HepG2 (cell line): ENCODE data around the gene APRT. TPM values are rescaled to one million over a fixed set of nuclear protein-coding genes. Genes with fewer than 3 reads are reported as not detected.

Experiments
- ATAC-seq: fragments of 200-7000 bp; cut with Tn5 transposase; 3 replicates; pipeline ENCODE4 v1.9.1; 2020; ENCODE audit warnings: mild to moderate bottlenecking, moderate library complexity
- BruUV-seq: library from RNA; stranded (reverse); fragments of 400-500 nt; replicated peaks from 2 replicates; lab custom pipeline; 2021; lab: Mats Ljungman, UMichigan
- CTCF ChIA-PET: fragments of 300-600 bp; formaldehyde crosslinking; extraction: SDS; loops from one replicate; lab custom pipeline; 2021; ENCODE audit warnings: low total read pairs, inconsistent platforms, low intra/inter-chr PET ratio; lab: Yijun Ruan, JAX
- POLR2A ChIA-PET: fragments of 350-600 bp; sonication (Branson Sonifier 250); formaldehyde crosslinking; loops from one replicate; lab custom pipeline; 2020; ENCODE audit warnings: antibody characterized with exemption, inconsistent platforms; lab: Yijun Ruan, JAX
- DNase-seq: peaks from one replicate; pipeline ENCODE4 v3.0.0-alpha.2; 2015; ENCODE audit warnings: low spot score
- FAIRE-seq: peaks from 3 replicates; lab custom pipeline; 2011; peaks lifted over from hg19 to GRCh38; lab: Jason Lieb, UNC
- H2AFZ ChIP-seq: one replicate; pipeline ENCODE4 v1.6.1; 2011; ENCODE audit warnings: low read length, inconsistent platforms
- H3K27ac ChIP-seq: fragments of 300-600 bp; 3 replicates; pipeline ENCODE4 v1.8.0; 2011; ENCODE audit warnings: mixed run types, mild to moderate bottlenecking, mixed read lengths, low read length, inconsistent platforms; ENCODE audit not compliant: insufficient read depth; ENCODE audit errors: extremely low read length
- H3K27me3 ChIP-seq, 2 experiments: fragments of 200-600 bp in 1 of 2; 2 replicates in 1 of 2; 3 replicates in 1 of 2; pipeline versions ENCODE4 v1.6.0 to v1.8.0; 2011; ENCODE audit warnings: low read length in 2 of 2, mild to moderate bottlenecking in 2 of 2, moderate library complexity in 2 of 2, inconsistent platforms in 1 of 2; ENCODE audit not compliant: insufficient read depth in 2 of 2, control insufficient read depth in 1 of 2
- H3K36me3 ChIP-seq, 2 experiments: fragments of 200-600 bp in 1 of 2; replicated peaks in 1 of 2; 2 replicates in 1 of 2; 3 replicates in 1 of 2; pipeline versions ENCODE4 v1.5.1 to v1.8.0; 2011; ENCODE audit warnings: low read length in 2 of 2, inconsistent platforms in 1 of 2; ENCODE audit not compliant: insufficient read depth in 2 of 2, control insufficient read depth in 1 of 2
- H3K4me1 ChIP-seq: 2 replicates; pipeline ENCODE4 v1.5.1; 2012; ENCODE audit warnings: low read length, inconsistent platforms; ENCODE audit not compliant: insufficient read depth
- H3K4me2 ChIP-seq: 2 replicates; pipeline ENCODE4 v1.6.0; 2011; ENCODE audit warnings: low read depth, low read length, inconsistent platforms
- H3K4me3 ChIP-seq, 3 experiments: fragments of 200-600 bp in 1 of 3; sonication (generic), shearing (Covaris generic) in 1 of 3; replicated peaks in 1 of 3; 2 replicates each; pipeline ENCODE4 v1.5.1; 2011 to 2016; ENCODE audit warnings: low read length in 3 of 3, inconsistent platforms in 2 of 3, low read depth in 2 of 3, mild to moderate bottlenecking in 2 of 3, control low read depth in 1 of 3, mixed read lengths in 1 of 3; ENCODE audit not compliant: insufficient read depth in 1 of 3
- H3K79me2 ChIP-seq: one replicate; pipeline ENCODE4 v1.6.1; 2011; ENCODE audit warnings: low read length, inconsistent platforms; ENCODE audit not compliant: insufficient read depth
- H3K9ac ChIP-seq: 2 replicates; pipeline ENCODE4 v1.6.0; 2011; ENCODE audit warnings: mild to moderate bottlenecking, low read depth, low read length, inconsistent platforms; ENCODE audit not compliant: insufficient read depth
- H3K9me3 ChIP-seq: 2 replicates; pipeline ENCODE4 v1.5.1; 2012; ENCODE audit warnings: mild to moderate bottlenecking, low read length
- H4K20me1 ChIP-seq: 2 replicates; pipeline ENCODE4 v1.6.0; 2011; ENCODE audit warnings: inconsistent platforms, mild to moderate bottlenecking, low read length, moderate library complexity; ENCODE audit not compliant: insufficient read depth
- MTF1 ChIP-seq: sonication (generic); formaldehyde crosslinking; IDR thresholded peaks from 2 replicates; pipeline ENCODE4 v1.5.0; 2020; ENCODE audit warnings: missing genetic modification reagents
- NFKB2 ChIP-seq: sonication (generic); formaldehyde crosslinking; IDR thresholded peaks from 2 replicates; pipeline ENCODE4 v1.4.0; 2020; ENCODE audit warnings: missing genetic modification reagents, borderline replicate concordance
- RARA ChIP-seq: IDR thresholded peaks from 2 replicates; pipeline ENCODE4 v1.6.1; 2016; ENCODE audit warnings: missing genetic modification reagents, missing compliant biosample characterization
- REL ChIP-seq: sonication (generic); formaldehyde crosslinking; conservative IDR thresholded peaks from 2 replicates; pipeline ENCODE4 v1.8.0; 2022; ENCODE audit warnings: mild to moderate bottlenecking, missing genetic modification reagents, moderate library complexity
- SMARCC2 ChIP-seq: fragments of 450-650 bp; IDR thresholded peaks from 2 replicates; pipeline ENCODE4 v1.6.1; 2017; ENCODE audit warnings: antibody characterized with exemption, mild to moderate bottlenecking
- ZFAT ChIP-seq: sonication (generic); formaldehyde crosslinking; conservative IDR thresholded peaks from 2 replicates; pipeline ENCODE4 v1.8.1; 2023; ENCODE audit warnings: missing genetic modification reagents, inconsistent platforms
- ZNF138 ChIP-seq: sonication (generic); formaldehyde crosslinking; IDR thresholded peaks from 2 replicates; pipeline ENCODE4 v1.5.0; 2020; ENCODE audit warnings: mild to moderate bottlenecking, low read depth, missing genetic modification reagents
- ZNF251 ChIP-seq: sonication (generic); formaldehyde crosslinking; IDR thresholded peaks from 2 replicates; pipeline ENCODE4 v1.9.0; 2021; ENCODE audit warnings: mild to moderate bottlenecking, missing genetic modification reagents
- ZNF333 ChIP-seq: sonication (generic); formaldehyde crosslinking; IDR thresholded peaks from 2 replicates; pipeline ENCODE4 v1.4.0; 2020; ENCODE audit warnings: mild to moderate bottlenecking, missing genetic modification reagents, borderline replicate concordance
- ZNF337 ChIP-seq: sonication (generic); formaldehyde crosslinking; IDR thresholded peaks from 2 replicates; pipeline ENCODE4 v1.5.1; 2020; ENCODE audit warnings: missing genetic modification reagents, low read depth, mild to moderate bottlenecking, borderline replicate concordance
- ZNF383 ChIP-seq: sonication (generic); formaldehyde crosslinking; IDR thresholded peaks from 2 replicates; pipeline ENCODE4 v1.4.0; 2020; ENCODE audit warnings: missing genetic modification reagents, mild to moderate bottlenecking, borderline replicate concordance
- ZNF460 ChIP-seq: sonication (generic); formaldehyde crosslinking; IDR thresholded peaks from 2 replicates; pipeline ENCODE4 v1.5.1; 2020; ENCODE audit warnings: missing genetic modification reagents, mild to moderate bottlenecking, borderline replicate concordance
- ZNF556 ChIP-seq: sonication (generic); formaldehyde crosslinking; IDR thresholded peaks from 2 replicates; pipeline ENCODE4 v1.4.0; 2020; ENCODE audit warnings: mild to moderate bottlenecking, missing genetic modification reagents, borderline replicate concordance
- ZNF569 ChIP-seq: sonication (generic); formaldehyde crosslinking; IDR thresholded peaks from 2 replicates; pipeline ENCODE4 v1.5.0; 2020; ENCODE audit warnings: mild to moderate bottlenecking, missing genetic modification reagents, moderate library complexity, borderline replicate concordance
- ZNF841 ChIP-seq: sonication (generic); formaldehyde crosslinking; IDR thresholded peaks from 2 replicates; pipeline ENCODE4 v1.8.1; 2023; ENCODE audit warnings: missing genetic modification reagents, borderline replicate concordance
- WGBS: methylation state at CpG from one replicate; pipeline ENCODE4 v1.1.6; 2017; ENCODE audit warnings: low lambda C conversion rate; 5-methylcytosine and 5-hydroxymethylcytosine counted together
- in situ Hi-C: cut with HindIII; loops from 2 replicates; pipeline ENCODE4 v1.10.0; 2017; ENCODE audit warnings: low pct_unique_long_range_greater_than_20kb; ENCODE audit not compliant: extremely low pct_ligation_motif_present
- intact Hi-C: fragments of 100-400 bp; cut with micrococcal nuclease; formaldehyde crosslinking; loops from one replicate; pipeline ENCODE4 v1.10.0; 2022; ENCODE audit not compliant: unreplicated experiment
- polyA plus RNA-seq, 8 experiments: library from polyadenylated mRNA; depleted of rRNA in 3 of 8; stranded (reverse) in 7 of 8; unstranded in 1 of 8; fragments of >200 nt; fragmentation: Illumina TruSeq in 4 of 8; extraction: Trizol in 4 of 8; gene quantifications; 2 replicates each; pipeline versions ENCODE4 v1.2.1 to v1.2.3, GENCODE V29; 2011 to 2016; ENCODE audit warnings: low read depth in 4 of 8, missing spikeins in 1 of 8, mixed read lengths in 1 of 8; ENCODE audit not compliant: insufficient read depth in 1 of 8
- total RNA-seq, 5 experiments: library from RNA; depleted of rRNA; stranded (reverse); fragments of >200 nt; fragmentation: Illumina TruSeq; extraction: Trizol; gene quantifications; 2 replicates each; pipeline ENCODE4 v1.2.3, GENCODE V29; 2016; ENCODE audit warnings: low read depth in 1 of 5
- TF ChIP-seq, protein P1 (sequence below): sonication (generic); formaldehyde crosslinking; IDR thresholded peaks from 2 replicates; pipeline ENCODE4 v1.8.1; 2023; ENCODE audit warnings: mild to moderate bottlenecking, inconsistent platforms, moderate library complexity, missing genetic modification reagents, borderline replicate concordance
- TF ChIP-seq, protein P2 (sequence below): sonication (generic); formaldehyde crosslinking; IDR thresholded peaks from 2 replicates; pipeline ENCODE4 v1.5.0; 2020; ENCODE audit warnings: mild to moderate bottlenecking, missing genetic modification reagents
- TF ChIP-seq, protein P3 (sequence below): sonication (generic); formaldehyde crosslinking; IDR thresholded peaks from 2 replicates; pipeline ENCODE4 v1.4.0; 2020; ENCODE audit warnings: missing genetic modification reagents, borderline replicate concordance

The APRT gene
- total and polyA plus RNA-seq, 2 of the 13 experiments (the other 11 are each of a cell fraction or from before 2014, with no cell fraction given) = 155 to 242 TPM

DNA sequence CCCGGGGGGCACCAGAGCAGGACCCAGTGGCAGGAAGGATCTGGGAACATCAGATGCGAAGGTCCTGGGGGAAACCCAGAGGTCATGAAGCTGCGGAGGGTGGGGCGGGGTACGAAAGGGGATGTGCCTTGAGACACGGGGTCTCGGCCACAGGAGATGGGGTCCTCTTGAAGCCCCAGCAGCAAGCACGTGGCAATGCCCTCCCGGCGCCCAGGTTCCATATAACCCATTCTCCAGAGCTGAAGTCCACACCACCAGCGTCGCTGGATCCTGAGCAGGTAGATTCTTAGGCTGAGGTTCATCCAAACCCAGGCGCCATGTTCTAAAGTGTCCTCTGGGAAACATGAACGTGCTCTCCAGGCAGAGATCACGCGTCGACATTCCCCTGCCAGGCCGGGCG lies 47.6 kb downstream of the APRT start:
- H3K27me3 ChIP-seq = no peaks in the 10 kb centered on the region
- no peak overlapping the region for H2AFZ ChIP-seq
- intact Hi-C loops (no loop called here), in situ Hi-C loops (no loop called here)
- H3K9me3 ChIP-seq = no peaks in the 10 kb centered on the region
- no peak for FAIRE-seq
- H3K36me3 ChIP-seq = no peaks in the 10 kb centered on the region; a peak in 2 of 5 replicates
- H3K9ac ChIP-seq = no peak overlapping the region
- ChIA-PET POLR2A (interaction anchor here (0.6 to 1.6 kb wide), 12 partner anchors 10 to 453 kb away, joined by 3 to 11 read pairs (median 4); partner anchors contain the start of genes APRT, PIEZO1 and ZNF778), CTCF (interaction anchor here (2.1 kb wide), 1 partner anchor 21 kb away, joined by 10 read pairs; the partner anchor contains the start of gene PIEZO1)
- no peak for ATAC-seq
- 0 out of 6 replicates have a peak overlapping the region, but pooled peaks of 1 of the 3 experiments have one; percentile 24 for H3K4me3 ChIP-seq
- H4K20me1 ChIP-seq = peaks cover 27% of the 10 kb centered on the region; the same call in 1 of the 2 replicates
- H3K79me2 ChIP-seq = peaks cover 12% of the 10 kb centered on the region
- no peak for DNase-seq
- 94% methylated on average over 19 of the region's 19 CpGs for WGBS
- H3K4me2 ChIP-seq = peak overlapping the region; percentile 37
- peaks cover 63% of the 10 kb centered on the region for H3K4me1 ChIP-seq
- H3K27ac ChIP-seq = peak overlapping the region; percentile 33
- BruUV-seq = no TSS peak
- no peak for TF ChIP-seq ZNF138 (CRISPR knock-in tag)
- TF ChIP-seq, protein P1, sequence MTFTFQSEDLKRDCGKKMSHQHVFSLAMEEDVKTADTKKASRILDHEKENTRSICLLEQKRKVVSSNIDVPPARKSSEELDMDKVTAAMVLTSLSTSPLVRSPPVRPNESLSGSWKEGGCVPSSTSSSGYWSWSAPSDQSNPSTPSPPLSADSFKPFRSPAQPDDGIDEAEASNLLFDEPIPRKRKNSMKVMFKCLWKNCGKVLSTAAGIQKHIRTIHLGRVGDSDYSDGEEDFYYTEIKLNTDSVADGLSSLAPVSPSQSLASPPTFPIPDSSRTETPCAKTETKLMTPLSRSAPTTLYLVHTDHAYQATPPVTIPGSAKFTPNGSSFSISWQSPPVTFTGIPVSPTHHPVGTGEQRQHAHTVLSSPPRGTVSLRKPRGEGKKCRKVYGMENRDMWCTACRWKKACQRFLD = no peak; the same call in 1 of the 2 replicates
- TF ChIP-seq ZNF333 (CRISPR knock-in tag) = peak; percentile 82
- no peak for TF ChIP-seq SMARCC2
- no peak for TF ChIP-seq ZNF841
- no peak for TF ChIP-seq ZNF337 (CRISPR knock-in tag)
- 0 out of 2 replicates have a peak, but pooled peaks have one; percentile 52 for TF ChIP-seq ZNF383
- TF ChIP-seq ZNF569 = 0 out of 2 replicates have a peak, but pooled peaks have one; percentile 21
- TF ChIP-seq, protein P2, sequence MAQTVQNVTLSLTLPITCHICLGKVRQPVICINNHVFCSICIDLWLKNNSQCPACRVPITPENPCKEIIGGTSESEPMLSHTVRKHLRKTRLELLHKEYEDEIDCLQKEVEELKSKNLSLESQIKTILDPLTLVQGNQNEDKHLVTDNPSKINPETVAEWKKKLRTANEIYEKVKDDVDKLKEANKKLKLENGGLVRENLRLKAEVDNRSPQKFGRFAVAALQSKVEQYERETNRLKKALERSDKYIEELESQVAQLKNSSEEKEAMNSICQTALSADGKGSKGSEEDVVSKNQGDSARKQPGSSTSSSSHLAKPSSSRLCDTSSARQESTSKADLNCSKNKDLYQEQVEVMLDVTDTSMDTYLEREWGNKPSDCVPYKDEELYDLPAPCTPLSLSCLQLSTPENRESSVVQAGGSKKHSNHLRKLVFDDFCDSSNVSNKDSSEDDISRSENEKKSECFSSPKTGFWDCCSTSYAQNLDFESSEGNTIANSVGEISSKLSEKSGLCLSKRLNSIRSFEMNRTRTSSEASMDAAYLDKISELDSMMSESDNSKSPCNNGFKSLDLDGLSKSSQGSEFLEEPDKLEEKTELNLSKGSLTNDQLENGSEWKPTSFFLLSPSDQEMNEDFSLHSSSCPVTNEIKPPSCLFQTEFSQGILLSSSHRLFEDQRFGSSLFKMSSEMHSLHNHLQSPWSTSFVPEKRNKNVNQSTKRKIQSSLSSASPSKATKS (CRISPR knock-in tag) = no peak
- no peak for TF ChIP-seq REL (CRISPR knock-in tag)
- TF ChIP-seq ZFAT (CRISPR knock-in tag) = no peak
- TF ChIP-seq RARA (CRISPR knock-in tag) = no peak
- no peak for TF ChIP-seq ZNF460 (CRISPR knock-in tag)
- no peak for TF ChIP-seq ZNF556 (CRISPR knock-in tag)
- no peak for TF ChIP-seq MTF1 (CRISPR knock-in tag)
- TF ChIP-seq, protein P3, sequence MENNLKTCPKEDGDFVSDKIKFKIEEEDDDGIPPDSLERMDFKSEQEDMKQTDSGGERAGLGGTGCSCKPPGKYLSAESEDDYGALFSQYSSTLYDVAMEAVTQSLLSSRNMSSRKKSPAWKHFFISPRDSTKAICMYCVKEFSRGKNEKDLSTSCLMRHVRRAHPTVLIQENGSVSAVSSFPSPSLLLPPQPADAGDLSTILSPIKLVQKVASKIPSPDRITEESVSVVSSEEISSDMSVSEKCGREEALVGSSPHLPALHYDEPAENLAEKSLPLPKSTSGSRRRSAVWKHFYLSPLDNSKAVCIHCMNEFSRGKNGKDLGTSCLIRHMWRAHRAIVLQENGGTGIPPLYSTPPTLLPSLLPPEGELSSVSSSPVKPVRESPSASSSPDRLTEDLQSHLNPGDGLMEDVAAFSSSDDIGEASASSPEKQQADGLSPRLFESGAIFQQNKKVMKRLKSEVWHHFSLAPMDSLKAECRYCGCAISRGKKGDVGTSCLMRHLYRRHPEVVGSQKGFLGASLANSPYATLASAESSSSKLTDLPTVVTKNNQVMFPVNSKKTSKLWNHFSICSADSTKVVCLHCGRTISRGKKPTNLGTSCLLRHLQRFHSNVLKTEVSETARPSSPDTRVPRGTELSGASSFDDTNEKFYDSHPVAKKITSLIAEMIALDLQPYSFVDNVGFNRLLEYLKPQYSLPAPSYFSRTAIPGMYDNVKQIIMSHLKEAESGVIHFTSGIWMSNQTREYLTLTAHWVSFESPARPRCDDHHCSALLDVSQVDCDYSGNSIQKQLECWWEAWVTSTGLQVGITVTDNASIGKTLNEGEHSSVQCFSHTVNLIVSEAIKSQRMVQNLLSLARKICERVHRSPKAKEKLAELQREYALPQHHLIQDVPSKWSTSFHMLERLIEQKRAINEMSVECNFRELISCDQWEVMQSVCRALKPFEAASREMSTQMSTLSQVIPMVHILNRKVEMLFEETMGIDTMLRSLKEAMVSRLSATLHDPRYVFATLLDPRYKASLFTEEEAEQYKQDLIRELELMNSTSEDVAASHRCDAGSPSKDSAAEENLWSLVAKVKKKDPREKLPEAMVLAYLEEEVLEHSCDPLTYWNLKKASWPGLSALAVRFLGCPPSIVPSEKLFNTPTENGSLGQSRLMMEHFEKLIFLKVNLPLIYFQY (CRISPR knock-in tag) = no peak
- TF ChIP-seq NFKB2 (CRISPR knock-in tag) = no peak
- peak; percentile 54; the same call in 1 of the 2 replicates for TF ChIP-seq ZNF251 (CRISPR knock-in tag)
